Measurements from ENCODE around the gene SCN2B.

DNA sequence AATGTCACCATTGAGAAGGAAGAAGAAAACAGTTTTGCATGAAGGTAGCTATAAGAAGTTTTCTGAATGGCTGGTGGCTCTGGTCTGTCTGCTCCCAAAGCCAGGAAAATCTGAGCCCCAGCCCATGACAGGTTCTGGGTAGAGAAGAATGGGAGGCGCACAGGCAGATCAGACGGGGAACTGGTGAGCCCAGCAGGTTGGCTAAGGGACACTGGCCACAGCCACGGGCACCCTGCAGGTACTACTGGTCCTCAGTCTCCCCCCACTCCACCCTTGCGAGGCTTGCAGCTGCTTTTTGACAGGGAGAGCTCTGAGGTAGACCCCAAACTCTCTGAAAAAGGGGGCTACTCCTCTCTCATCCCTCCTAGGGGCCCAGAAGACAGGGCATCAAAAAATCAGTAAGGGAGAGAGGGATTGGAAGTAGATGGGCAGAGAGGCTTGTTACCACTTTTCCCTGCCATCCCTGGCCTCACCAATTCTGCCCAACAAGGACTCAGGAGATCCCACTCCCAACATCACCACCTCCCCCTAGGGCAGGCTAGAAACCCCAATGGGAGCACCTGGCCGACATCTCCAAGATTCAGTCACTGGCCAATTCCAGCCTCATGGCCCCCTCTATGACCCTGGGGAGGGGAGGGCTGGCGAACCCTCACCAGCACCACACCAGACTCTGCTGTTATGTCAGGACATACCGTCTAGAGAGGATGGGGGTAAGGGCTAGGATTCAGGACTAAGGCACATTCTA is 41.2 kb downstream of the SCN2B start:
- TF ChIP-seq, protein P1, sequence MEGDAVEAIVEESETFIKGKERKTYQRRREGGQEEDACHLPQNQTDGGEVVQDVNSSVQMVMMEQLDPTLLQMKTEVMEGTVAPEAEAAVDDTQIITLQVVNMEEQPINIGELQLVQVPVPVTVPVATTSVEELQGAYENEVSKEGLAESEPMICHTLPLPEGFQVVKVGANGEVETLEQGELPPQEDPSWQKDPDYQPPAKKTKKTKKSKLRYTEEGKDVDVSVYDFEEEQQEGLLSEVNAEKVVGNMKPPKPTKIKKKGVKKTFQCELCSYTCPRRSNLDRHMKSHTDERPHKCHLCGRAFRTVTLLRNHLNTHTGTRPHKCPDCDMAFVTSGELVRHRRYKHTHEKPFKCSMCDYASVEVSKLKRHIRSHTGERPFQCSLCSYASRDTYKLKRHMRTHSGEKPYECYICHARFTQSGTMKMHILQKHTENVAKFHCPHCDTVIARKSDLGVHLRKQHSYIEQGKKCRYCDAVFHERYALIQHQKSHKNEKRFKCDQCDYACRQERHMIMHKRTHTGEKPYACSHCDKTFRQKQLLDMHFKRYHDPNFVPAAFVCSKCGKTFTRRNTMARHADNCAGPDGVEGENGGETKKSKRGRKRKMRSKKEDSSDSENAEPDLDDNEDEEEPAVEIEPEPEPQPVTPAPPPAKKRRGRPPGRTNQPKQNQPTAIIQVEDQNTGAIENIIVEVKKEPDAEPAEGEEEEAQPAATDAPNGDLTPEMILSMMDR (conservative IDR thresholded peaks at IDR 0.05; ENCODE audit: low read length) = no peak
- TF ChIP-seq EZH2phosphoT487 (IDR thresholded peaks at IDR 0.05; ENCODE audit: borderline replicate concordance, low read depth, low read length) = no peak
